Right lobe of liver (tissue), 6 donors: ENCODE measurements around the gene FOXP2. TPM values are rescaled to one million over a fixed set of nuclear protein-coding genes. Genes with fewer than 3 reads are reported as not detected.

Experiments used
- ATAC-seq, 4 donors: fragments of 200-7000 bp; cut with Tn5 transposase; one replicate each; pipeline ENCODE4 v1.9.1; 2020; ENCODE audit warnings: mild to moderate bottlenecking in 4 of 4, moderate library complexity in 4 of 4
- DNase-seq, 3 donors: peaks; one replicate each; pipeline ENCODE4 v3.0.0-alpha.2; 2020
- H3K27ac ChIP-seq, 3 donors: fragments of 200-600 bp; one replicate each; pipeline ENCODE4 v1.8.0; 2022
- H3K27me3 ChIP-seq, 2 donors: fragments of 200-600 bp; one replicate each; pipeline ENCODE4 v1.8.0; 2022
- H3K36me3 ChIP-seq, 4 donors: fragments of 200-600 bp; sonication (generic) in 1 of 4; one replicate each; pipeline versions ENCODE4 v1.5.1 to v1.8.0; 2017 to 2022; ENCODE audit warnings: control low read depth in 1 of 4
- H3K4me1 ChIP-seq, 4 donors: fragments of 200-600 bp; sonication (generic) in 1 of 4; one replicate each; pipeline versions ENCODE4 v1.5.1 to v1.8.0; 2017 to 2022; ENCODE audit warnings: control low read depth in 1 of 4
- H3K4me3 ChIP-seq, 3 donors: fragments of 200-600 bp; one replicate each; pipeline ENCODE4 v1.8.0; 2022
- H3K9me3 ChIP-seq, 4 donors: fragments of 200-600 bp; sonication (generic) in 1 of 4; one replicate each; pipeline versions ENCODE4 v1.5.1 to v1.8.0; 2017 to 2022; ENCODE audit warnings: control low read depth in 1 of 4
- CTCF ChIP-seq, 4 donors: fragments of 200-600 bp in 3 of 4; fragments of 450-650 bp in 1 of 4; IDR thresholded peaks; one replicate each; pipeline versions ENCODE4 v1.5.1 to v1.8.0; 2016 to 2022; ENCODE audit warnings: antibody characterized with exemption in 4 of 4, mild to moderate bottlenecking in 2 of 4
- POLR2A ChIP-seq: fragments of 450-650 bp; IDR thresholded peaks from one replicate; pipeline ENCODE4 v1.6.1; 2017; ENCODE audit warnings: antibody characterized with exemption, mild to moderate bottlenecking
- WGBS: methylation state at CpG from one replicate; pipeline ENCODE4 v1.1.6; 2018; ENCODE audit warnings: low coverage, low lambda C conversion rate; ENCODE audit not compliant: insufficient coverage; ENCODE audit errors: missing lambda C conversion rate; 5-methylcytosine and 5-hydroxymethylcytosine counted together
- intact Hi-C, 2 donors: fragments of 100-400 bp; cut with DNase I; formaldehyde crosslinking; loops; one replicate each; pipeline versions ENCODE4 v1.11.2 to v1.14.1; 2022
- long read RNA-seq: library from polyadenylated mRNA; unstranded; transcript quantifications from one replicate; pipeline ENCODE4 v2.0.0, GENCODE V29; 2019
- total RNA-seq, 6 experiments: library from RNA; depleted of rRNA in 2 of 6; stranded (reverse); fragments of >200 nt in 2 of 6; fragmentation: NEBNext Ultra II Directional in 3 of 6; extraction: Animal tissue kit (Norgen Biotek cat#: 25700) in 3 of 6; gene quantifications; one replicate each; pipeline versions ENCODE4 v1.1.0 to v1.2.4, GENCODE V29; 2016 to 2023
- donor health status: DM: no; HTN: yes; CAD: no.
- donor health status: DM: no; HTN: no; CAD: no.
- donor health status: DM: no; HTN: no; CAD: no.
- donor health status: DM: no; HTN: yes; CAD: no.
- donor health status: DM: no; HTN: yes; CAD: no.

Gene FOXP2
- total RNA-seq, result 1 to 10 TPM; 2.9 to 8.3 (median 4.4) TPM
- long read RNA-seq, result 0 reads

GRCh38 chr7:114414156-114415063 is at the start of gene FOXP2:
Gene FOXP2 (plus strand): TSS chr7:114414815. CDS start chr7:114426512, 11,697 bp downstream.
- WGBS, result 0% methylated on average over 2 of the region's 2 CpGs

GRCh38 chr7:114365791-114366190 is 48.8 kb upstream of the FOXP2 start:
- Histone ChIP-seq H3K27ac (no peak overlapping the region), H3K9me3 (no peaks in the 10 kb centered on the region), H3K27me3 (no peaks in the 10 kb centered on the region), H3K4me3 (no peak overlapping the region), H3K4me1 (no peaks in the 10 kb centered on the region), H3K36me3 (no peaks in the 10 kb centered on the region)
- 56% methylated on average over 2 of the region's 2 CpGs for WGBS
- DNase-seq (no peak), ATAC-seq (no peak)
- intact Hi-C loops, result no loop called here
- no peak for TF ChIP-seq POLR2A
- no peak for TF ChIP-seq CTCF (IDR thresholded peaks at IDR 0.05)

More at GRCh38 chr7:114414156-114415063, at the start of gene FOXP2:
- Histone ChIP-seq H3K4me1 (peaks cover 0 to 25% (median 3%) of the 10 kb centered on the region in 4 donors), H3K9me3 (no peaks in the 10 kb centered on the region), H3K36me3 (no peaks in the 10 kb centered on the region), H3K27ac (peak within 1 kb of the TSS; percentile 41 to 80 (median 78)), H3K4me3 (peak within 1 kb of the TSS; percentile 25 to 52 (median 43)), H3K27me3 (no peaks in the 10 kb centered on the region)
- DNase-seq (no peak), ATAC-seq (peak; percentile 41 to 68 (median 60))
- intact Hi-C loops, result loop anchor here in 1 of 2 donors (10.0 kb wide), 1 partner anchor 330 kb away; no protein-coding TSS in a partner anchor
- TF ChIP-seq POLR2A, result no peak
- TF ChIP-seq CTCF (IDR thresholded peaks at IDR 0.05), result no peak

GRCh38 chr7:114368492-114368891 is 46.1 kb upstream of the FOXP2 start:
- Histone ChIP-seq H3K36me3 (no peaks in the 10 kb centered on the region), H3K4me3 (no peak overlapping the region), H3K27me3 (no peaks in the 10 kb centered on the region), H3K9me3 (no peaks in the 10 kb centered on the region), H3K27ac (no peak overlapping the region), H3K4me1 (no peaks in the 10 kb centered on the region)
- no peak for TF ChIP-seq CTCF (IDR thresholded peaks at IDR 0.05)
- TF ChIP-seq POLR2A, result no peak
- ATAC-seq (no peak), DNase-seq (no peak)
- 100% methylated on average over 1 of the region's 2 CpGs for WGBS
- intact Hi-C loops, result no loop called here

DNA sequence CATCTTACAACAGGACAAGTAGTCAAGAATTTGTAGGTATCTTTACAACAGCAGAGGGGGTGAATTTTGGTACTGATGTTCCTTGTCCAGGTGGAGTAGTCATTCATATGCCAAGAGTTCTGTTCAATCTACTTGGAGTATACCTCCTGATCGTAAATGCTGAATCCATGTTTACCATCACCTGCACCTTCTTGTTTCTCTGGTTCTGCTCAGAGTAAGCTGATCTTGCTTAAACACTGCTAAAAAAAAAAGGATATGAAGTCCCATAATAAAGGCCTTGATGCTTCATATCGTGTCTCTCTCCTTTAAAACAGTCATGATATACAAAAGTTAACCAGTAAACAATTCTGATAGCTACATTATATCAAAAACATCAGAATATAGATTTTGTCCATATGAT is 45.3 kb upstream of the FOXP2 start:
- ATAC-seq (no peak), DNase-seq (no peak)
- Histone ChIP-seq H3K36me3 (no peaks in the 10 kb centered on the region), H3K4me1 (no peaks in the 10 kb centered on the region), H3K4me3 (no peak overlapping the region), H3K27me3 (no peaks in the 10 kb centered on the region), H3K9me3 (no peaks in the 10 kb centered on the region), H3K27ac (no peak overlapping the region)
- WGBS, result 69% methylated on average over 2 of the region's 2 CpGs
- intact Hi-C loops, result no loop called here
- TF ChIP-seq CTCF (IDR thresholded peaks at IDR 0.05), result no peak
- TF ChIP-seq POLR2A, result no peak
